ENCODE results near the gene ULK3.
A peak's percentile ranks its signal among the peaks of the same experiment; 100 is the strongest.

Gene ULK3

DNA sequence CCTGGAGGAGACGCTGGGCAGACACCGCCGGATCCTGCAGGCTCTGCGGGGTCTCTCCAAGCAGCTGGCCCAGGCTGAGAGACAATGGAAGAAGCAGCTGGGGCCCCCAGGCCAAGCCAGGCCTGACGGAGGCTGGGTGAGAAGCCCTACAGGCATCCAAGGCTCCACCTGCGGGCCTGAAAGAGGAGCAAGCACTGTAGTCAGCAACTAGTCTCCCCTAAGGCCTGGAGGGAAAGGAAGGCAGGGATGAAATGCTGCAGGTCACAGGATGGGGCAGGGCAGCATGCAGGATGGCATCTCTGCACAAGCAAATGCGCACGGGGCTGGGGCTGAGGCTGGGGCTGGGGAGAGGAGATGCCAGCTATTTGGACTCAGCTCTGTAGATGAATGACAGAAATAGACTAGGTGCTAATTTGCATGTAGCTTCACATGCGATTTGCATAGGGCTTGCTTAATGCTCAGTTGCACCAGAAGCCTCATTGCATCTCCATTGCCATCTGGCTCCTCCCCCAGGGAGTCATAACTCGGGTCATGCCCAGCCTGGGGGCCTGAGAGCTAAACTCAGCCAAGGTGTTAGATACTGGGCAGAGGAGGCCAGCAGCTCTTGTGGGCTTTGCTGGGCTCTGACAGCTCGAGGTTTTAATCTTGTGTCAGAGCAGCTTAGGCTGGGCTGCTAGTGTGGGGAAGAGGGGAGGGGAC lies 21.7 kb downstream of the ULK3 start:
- DNase-seq, result no peak

DNA sequence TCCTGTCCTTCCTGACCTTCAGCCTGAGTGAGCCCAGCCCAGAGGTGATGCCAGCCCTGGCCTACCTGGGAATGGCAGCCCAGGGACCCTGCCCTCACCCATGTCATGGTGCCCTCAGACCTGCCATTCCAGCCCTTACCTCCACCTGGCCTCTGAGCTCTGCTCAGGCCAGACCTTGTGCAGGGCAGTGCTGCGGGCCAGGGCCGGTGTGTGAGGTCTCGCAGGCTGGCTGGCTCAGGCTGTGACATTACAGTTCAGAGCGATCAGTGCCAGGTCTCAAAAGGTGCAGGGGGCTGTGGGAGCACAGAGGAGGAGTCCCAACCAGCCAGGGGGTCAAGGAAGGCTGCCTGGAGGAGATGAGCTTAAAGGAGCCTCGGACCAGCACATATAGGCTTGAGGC lies 22.9 kb downstream of the ULK3 start:
- no peak for DNase-seq

DNA sequence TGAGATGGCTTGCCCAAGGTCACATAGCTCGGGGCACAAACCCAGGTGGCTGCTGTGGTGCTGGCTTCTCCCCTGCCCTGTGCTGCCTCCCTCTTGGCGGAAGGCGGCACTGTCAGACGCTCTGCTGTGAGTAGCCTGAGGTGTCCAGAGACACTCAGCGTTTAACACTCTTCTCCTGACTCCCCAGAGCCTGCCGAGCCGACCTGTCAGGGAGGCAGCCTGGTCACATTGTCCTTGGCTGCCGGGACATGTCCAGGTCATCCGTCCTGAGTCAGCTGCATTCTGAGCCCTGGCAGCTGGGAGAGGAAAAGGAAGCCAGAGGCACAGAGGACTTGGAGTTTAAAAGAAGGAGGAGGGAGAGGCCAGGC lies 25.6 kb downstream of the ULK3 start:
- DNase-seq, result no peak

DNA sequence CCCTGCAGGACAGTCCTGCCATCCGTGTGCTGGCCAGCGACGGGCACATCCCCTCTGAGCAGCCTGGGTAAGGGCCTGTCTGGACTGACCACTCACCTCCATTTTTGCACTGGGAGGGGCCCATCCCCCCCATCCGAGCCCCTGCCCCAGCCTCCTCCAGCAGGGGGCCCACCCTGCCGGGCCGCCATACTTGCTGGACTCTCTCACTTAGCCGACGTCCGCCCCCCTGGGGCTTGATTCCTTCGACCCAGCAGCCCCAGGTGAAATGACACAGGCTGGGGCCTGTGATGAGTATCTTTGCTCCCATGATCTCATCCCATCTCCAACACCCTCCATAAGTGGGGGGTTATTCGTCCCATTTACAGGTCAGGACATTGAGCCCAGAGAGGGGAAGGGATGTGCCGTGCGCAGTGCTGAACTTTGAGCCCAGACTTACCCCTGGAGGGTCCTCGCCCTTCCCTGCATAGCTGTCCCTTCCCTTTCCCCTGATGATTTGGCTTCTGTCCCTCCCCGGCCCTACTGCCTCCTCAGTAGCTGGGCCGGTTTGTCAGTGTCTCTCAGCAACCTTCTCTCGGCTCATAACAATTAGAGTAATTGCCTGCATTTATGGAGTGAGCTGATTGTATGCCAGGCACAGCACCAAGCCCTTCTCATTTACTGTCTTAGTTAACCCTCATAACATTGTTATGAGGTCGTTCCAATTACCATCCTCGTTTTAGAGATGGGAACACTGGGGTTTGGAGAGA lies 26.2 kb downstream of the ULK3 start:
- DNase-seq, result no peak

DNA sequence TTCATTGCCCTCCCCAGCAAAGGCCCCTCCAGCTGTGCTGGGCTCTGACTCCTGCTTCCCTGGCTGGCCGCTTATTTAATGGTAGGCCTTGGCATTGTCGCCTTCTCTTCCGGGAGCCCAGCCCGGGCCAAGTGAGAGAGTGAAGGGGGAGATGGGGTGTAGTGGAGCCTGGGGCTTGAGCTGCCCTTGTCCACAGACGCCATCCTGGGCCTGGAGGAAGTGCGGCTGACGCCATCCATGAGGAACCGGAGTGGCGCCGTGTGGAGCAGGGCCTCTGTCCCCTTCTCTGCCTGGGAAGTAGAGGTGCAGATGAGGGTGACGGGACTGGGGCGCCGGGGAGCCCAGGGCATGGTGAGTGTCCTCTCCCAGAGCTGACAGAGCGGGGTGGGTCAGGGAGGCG lies 27.0 kb downstream of the ULK3 start:
- DNase-seq, result no peak

DNA sequence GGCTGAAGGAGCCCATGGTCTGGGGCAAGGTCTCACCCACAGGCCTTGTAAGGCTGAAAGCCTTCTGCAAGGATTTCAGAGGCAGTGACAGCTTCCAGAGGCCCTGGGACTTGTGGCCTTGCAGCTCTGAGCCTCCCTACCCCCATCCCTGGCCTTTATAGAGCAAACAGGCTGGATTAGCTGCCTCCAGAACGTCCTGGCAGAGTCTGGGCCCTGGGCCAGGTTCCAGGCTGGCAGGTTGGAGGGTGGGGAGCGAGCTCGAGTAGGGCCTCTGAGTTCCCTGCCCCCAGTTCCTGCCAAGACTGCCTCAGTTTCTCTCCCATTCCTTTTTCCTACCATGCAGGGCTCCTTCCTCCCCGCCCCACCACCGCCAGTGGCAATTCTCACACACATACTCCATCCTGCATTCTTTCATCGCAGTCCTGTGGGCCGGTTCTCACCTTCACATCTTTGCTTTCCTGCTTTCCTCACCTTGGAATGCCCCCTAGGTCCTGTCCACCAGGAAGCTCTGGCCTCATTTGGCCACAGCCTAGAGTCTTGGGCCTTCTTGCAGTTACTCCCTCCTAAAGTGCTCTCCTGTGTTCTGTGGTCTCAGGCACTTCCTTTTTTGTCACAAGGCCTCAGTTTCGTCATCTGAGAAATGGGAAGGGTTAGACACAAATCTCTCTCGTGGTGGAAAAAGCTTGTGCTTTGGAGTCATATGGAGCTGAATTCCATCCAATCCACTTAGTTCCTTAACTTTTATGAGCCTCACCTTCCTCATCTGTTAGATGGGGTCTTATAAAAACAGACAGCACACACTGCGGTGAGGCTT lies 27.6 kb downstream of the ULK3 start:
- no peak for DNase-seq

DNA sequence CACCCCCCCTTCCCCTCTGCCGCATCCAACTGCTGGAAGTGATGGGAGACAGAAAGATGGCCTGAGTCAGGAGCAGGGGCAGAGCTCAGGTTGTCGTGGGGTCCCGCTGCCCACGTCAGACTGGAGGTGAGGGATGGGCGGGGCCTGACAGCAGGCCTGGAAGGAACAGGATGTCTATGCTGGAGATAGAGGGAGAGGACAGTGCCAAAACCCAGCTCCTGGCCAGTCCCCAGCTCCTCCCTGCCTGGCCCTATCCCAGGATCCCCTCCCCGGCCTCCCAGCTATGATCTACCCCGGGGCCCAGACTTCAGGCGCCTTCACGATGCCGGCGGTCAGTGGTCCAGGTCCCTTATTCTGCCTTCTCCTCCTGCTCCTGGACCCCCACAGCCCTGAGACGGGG lies 30.4 kb downstream of the ULK3 start, which contains the start of gene LMAN1L:
LMAN1L (plus strand) TSS at position 303 of the 400 bp plus-strand sequence; CDS start at position 323, 20 bp downstream.
- DNase-seq, result no peak

DNA sequence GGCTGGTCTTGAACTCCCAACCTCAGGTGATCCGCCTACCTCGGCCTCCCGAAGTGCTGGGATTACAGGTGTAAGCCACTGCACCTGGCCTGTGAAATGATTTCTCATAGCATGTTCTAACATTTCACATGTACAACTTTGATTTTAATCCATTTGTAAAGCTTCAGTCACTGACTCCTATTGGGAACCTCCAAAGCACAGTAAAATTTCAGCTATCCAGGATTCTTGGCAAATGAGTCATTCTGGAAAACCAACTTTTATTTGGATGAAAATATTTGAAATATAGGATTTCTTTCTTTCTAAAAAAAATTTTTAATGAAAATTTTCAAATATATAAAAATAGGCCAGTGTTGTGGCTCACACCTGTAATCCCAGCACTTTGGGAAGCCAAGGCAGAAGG lies 33.0 kb downstream of the ULK3 start:
- no peak for DNase-seq

DNA sequence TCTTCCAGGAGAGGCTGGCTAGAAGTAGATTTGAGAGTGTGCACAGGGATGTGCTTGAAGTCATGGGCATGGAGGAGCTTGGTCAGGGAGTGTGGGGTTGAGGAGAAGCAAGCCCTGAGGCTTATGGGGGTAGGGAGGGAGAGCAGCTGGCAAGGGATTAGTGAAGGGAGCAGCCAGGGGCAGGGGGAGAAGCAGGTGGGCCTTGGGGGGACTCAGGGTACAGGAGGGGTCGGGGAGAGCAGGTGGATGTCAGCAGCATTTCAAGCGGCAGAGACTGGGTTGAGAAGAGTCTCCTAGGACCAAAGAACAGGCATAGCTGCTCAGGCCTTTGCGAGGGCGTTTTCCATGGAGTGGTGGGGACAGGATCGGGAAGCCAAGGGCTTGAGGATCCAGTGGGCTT lies 33.7 kb downstream of the ULK3 start:
- no peak for DNase-seq

DNA sequence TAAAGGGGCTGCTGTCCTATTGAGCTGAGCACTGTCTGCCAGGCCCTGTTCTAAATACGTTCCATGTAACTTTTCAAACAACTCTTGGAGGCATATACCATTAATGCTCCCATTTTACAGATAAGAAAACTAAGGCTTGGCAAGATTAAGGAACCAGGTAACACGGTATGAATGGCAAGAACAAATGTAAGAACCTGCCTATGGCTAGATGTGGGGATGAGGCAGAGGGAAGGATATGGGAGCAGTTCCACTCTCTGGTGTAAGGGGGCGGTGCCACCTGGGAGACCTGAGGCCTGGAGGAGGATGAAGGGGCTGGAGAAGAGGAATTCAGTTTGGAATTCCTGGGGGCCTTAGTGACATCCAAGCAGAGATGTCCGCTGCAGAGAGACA lies 34.1 kb downstream of the ULK3 start:
- no peak for DNase-seq

DNA sequence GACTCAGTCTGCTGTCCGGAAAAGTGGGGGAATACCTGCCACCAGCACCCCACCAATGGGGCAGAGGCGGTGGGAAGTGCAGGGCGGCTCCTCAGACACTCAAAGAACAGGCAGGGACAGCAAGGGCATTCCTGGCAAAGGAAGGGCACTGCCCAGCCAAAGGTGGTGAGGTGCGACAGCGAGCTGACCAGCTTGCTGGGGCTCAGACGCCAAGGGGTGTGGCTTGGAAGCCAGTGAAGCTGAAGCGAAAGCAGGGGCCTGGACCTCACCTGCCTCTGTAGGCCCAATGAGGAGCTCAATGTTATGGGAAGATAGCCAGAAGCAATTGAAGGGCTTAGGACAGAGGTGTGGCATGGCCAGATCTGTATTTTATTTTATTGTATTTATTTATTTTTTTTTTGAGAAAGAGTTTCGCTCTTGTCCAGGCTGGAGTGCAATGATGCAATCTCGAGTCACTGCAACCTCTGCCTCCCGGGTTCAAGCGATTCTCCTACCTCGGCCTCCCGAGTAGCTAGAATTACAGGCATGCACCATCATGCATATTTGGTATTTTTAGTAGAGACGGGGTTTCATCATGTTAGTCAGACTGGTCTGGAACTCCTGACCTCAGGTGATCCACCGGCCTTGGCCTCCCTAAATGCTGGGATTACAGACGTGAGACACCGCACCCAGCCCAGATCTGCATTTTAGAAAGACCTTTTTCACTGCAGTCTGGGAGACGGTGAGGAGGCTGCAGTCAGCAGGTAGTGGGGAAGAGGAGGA lies 34.7 kb downstream of the ULK3 start:
- no peak for DNase-seq

DNA sequence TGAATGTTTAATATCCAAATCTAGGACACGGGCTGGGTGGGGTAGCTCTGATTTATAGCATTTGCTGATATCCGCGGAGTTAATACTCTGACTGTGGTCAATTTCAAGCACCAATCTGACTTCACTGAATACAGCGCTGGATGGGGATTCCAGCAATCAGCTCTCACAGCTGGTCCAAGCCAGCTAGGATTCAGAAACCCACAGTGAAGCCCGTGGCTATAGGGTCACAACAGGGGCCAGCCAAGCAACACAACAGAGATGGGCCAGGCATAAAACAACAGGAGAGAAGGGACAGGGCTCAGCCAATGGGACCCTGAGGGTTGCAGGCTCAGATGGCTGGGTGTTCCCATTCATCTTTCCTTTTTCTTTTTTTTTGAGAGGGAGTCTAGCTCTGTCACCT lies 35.7 kb downstream of the ULK3 start:
- DNase-seq, result no peak

DNA sequence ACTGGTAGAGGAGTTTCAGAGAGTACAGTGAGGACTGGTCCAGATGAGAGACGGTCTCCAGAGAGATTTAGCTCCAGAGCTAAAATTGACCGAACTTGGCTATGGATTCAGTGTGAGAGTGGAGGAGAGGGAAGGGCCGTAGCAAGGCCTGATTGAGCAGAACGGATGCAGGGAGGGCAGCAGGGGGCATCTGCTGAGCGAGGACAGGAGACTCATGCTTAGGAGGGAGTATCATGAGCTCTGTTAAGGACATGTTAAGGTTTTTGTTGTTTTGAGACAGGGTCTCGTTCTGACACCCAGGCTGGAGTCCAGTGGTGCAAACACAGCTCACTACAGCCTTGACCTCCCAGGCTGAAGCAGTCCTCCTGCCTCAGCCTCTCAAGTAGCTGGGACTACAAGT lies 38.0 kb downstream of the ULK3 start:
- DNase-seq, result no peak

DNA sequence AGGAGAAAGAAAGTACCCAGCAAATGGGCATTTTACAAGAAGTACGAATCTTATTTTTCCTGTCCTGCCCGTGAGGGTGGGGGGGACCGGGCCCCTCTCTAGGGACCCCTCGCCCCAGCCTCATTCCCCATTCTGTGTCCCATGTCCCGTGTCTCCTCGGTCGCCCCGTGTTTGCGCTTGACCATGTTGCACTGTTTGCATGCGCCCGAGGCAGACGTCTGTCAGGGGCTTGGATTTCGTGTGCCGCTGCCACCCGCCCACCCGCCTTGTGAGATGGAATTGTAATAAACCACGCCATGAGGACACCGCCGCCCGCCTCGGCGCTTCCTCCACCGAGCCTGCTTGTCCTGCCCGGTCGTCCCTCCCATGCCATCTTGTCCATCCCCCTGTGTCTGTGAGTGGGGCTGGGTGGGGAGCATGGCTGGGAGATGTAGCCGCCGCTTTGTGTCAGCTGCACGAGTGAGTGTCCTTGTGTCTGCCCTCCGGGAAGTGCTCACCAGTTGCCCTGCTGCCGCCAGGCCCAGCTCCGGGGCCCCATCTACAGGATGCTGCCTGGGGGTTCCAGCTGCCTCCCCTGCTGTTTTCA lies 40.0 kb downstream of the ULK3 start:
- DNase-seq, result no peak

DNA sequence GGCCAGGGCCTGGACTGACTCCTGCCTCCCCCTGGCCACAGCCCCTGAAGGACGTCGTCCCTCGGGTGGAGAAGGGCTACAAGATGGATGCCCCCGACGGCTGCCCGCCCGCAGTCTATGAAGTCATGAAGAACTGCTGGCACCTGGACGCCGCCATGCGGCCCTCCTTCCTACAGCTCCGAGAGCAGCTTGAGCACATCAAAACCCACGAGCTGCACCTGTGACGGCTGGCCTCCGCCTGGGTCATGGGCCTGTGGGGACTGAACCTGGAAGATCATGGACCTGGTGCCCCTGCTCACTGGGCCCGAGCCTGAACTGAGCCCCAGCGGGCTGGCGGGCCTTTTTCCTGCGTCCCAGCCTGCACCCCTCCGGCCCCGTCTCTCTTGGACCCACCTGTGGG lies 40.7 kb downstream of the ULK3 start:
- DNase-seq, result no peak

DNA sequence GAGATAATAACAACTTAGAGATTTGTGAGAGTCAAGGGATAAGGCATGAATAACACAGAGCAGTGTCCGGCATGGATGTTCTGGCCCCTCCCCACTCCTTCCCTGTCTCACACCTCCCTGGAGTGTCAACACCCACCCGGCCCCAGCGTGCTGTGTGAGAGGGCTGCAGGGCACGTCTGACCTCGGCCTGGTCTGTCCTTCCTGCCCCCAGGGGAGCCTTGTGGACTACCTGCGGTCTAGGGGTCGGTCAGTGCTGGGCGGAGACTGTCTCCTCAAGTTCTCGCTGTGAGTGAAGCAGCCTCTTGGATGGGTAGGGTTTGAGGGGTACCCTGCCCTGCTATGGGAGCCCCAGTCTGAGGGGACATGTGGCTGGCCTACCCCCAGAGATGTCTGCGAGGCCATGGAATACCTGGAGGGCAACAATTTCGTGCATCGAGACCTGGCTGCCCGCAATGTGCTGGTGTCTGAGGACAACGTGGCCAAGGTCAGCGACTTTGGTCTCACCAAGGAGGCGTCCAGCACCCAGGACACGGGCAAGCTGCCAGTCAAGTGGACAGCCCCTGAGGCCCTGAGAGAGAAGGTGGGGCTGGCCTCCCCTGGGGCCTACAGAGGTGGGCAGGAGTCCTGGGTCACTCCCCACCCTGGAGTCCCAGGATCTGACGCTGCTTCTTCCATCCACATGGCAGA lies 41.5 kb downstream of the ULK3 start:
- DNase-seq, result no peak

DNA sequence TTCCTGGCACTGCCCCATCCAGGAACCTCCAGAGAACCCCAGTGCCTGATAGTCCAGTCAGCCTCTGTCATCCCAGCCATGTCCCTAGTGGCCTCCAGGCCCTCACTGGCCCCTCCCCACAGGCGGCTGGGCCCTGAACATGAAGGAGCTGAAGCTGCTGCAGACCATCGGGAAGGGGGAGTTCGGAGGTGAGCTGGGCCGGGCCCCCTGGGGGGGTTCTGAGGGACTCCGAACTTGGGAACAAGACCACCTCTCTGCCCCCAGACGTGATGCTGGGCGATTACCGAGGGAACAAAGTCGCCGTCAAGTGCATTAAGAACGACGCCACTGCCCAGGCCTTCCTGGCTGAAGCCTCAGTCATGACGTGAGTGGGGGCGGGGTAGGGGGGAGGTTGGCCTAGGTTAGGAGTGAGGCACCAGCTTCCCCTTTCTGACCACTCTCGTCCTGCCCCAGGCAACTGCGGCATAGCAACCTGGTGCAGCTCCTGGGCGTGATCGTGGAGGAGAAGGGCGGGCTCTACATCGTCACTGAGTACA lies 42.3 kb downstream of the ULK3 start:
- no peak for DNase-seq

DNA sequence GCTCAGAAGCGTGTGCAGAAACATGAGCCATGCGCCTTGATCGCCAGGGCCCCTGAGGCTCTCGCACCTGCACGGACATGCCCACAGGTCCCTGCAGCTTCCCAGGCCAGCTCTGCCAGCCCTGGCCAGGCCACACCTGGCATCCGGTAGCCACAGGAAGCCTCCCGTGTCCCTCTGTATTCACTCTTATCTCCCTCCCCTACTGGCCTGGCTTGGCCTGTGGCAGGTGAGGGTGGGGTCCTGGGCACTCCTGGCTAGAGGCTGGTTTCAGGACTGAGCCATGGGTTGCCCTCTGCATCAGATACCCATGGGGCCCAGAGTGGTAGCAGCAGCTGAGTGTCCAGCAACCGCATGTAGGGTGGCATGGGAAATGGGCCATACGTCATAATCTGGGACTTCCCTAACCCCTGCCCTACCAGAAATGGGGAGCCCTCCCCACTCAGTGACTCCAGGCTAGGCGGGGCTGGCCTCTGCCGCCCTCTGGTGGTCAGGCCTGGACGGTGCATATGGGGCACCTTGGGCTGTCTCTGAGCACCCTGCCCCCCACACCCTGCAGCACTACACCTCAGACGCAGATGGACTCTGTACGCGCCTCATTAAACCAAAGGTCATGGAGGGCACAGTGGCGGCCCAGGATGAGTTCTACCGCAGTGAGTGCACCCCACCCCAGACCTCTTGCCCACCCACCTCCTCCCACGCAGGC lies 42.9 kb downstream of the ULK3 start:
- peak; percentile 62 for DNase-seq

DNA sequence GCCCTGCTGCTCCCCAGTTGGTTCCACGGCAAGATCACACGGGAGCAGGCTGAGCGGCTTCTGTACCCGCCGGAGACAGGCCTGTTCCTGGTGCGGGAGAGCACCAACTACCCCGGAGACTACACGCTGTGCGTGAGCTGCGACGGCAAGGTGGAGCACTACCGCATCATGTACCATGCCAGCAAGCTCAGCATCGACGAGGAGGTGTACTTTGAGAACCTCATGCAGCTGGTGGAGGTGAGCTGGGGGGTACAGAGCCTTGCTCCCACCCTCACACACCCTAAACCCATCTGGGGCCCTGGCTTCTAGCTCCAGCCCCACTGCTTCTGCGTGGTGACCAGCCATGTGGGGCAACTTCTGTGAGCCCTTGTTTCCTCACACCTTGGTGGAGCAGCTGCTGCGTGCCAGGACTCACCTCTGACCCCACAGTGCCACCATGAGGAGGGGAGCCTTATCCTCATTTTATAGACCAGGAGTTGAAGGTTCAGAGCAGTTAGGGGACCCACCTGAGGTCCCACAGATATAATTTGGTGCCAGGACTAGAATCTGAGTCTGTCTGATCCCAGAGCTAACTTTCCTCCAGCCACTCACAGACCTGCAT lies 43.6 kb downstream of the ULK3 start:
- DNase-seq, result no peak

DNA sequence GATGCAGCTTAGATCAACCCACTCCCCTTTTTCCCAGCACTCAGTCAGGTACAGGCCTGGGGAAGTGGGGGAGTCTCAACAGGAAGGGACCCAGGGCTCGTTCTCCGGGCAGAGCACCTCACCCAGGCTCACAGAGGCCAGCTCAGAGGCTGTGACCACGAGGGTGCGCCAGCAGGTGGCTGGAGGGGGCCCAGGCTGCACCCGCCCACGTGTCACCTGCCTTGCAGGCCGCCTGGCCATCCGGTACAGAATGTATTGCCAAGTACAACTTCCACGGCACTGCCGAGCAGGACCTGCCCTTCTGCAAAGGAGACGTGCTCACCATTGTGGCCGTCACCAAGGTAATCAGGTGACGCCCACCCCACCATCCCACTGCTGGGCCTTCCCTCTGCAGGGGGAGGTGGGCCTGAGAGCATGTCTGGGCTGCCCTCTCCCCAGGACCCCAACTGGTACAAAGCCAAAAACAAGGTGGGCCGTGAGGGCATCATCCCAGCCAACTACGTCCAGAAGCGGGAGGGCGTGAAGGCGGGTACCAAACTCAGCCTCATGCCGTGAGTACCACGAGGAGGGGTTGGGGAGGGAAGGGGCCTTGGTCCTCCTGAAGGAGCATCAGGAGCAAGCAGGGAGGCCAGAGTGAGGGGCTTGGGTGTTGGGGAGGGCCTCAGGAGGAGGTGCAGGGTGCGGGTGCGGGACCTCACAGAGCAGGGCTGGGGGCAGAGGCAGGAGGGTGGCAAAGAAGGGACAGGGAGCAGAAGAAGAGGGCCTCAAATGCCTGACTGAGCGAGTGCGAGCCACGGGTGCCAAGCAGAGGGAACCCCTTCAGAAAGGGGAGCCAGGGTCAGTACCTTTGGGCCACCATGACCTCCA lies 44.3 kb downstream of the ULK3 start:
- DNase-seq, result no peak
